ENCODE measurements around the gene SNCB. TPM values are rescaled to one million over a fixed set of nuclear protein-coding genes. Genes with fewer than 3 reads are reported as not detected.
A peak's percentile ranks its signal among the peaks of the same experiment; 100 is the strongest.

The SNCB gene
- total RNA-seq, 6 experiments from 2014 or later = not detected

- Histone ChIP-seq H3K36me3 (no peaks in the 10 kb centered on the region), H3K9me3 (no peaks in the 10 kb centered on the region), H3K27me3 (no peaks in the 10 kb centered on the region), H3K4me3 (no peak overlapping the region), H3K4me1 (peaks cover 0 to 10% (median 3%) of the 10 kb centered on the region in 4 donors), H3K27ac (no peak overlapping the region)
- intact Hi-C loops (cut with DNase I) = no loop called here
- no peak for ATAC-seq
- no peak for DNase-seq
- TF ChIP-seq POLR2A (IDR thresholded peaks at IDR 0.05) (no peak), CTCF (IDR thresholded peaks at IDR 0.05) (no peak)
- no CpG with 5 or more reads among the region's 9 CpGs for WGBS (ENCODE audit: insufficient coverage, low coverage, low lambda C conversion rate, missing lambda C conversion rate)
Measured at GRCh38 chr5:176644294-176644693, 14.0 kb upstream of the SNCB start.

GRCh38 chr5:176643491-176644219 lies 13.3 kb upstream of the SNCB start:
- 94% methylated on average over 3 of the region's 11 CpGs for WGBS (ENCODE audit: insufficient coverage, low coverage, low lambda C conversion rate, missing lambda C conversion rate)

GRCh38 chr5:176642675-176643490 lies 12.5 kb upstream of the SNCB start:
- Histone ChIP-seq H3K4me1 (peaks cover 0 to 4% (median 0%) of the 10 kb centered on the region in 4 donors), H3K4me3 (no peak overlapping the region), H3K9me3 (no peaks in the 10 kb centered on the region), H3K27ac (no peak overlapping the region), H3K27me3 (no peaks in the 10 kb centered on the region), H3K36me3 (no peaks in the 10 kb centered on the region)
- ATAC-seq (peak in 1 of 4 donors; percentile 19), DNase-seq (no peak)
- 0% methylated on average over 1 of the region's 15 CpGs for WGBS (ENCODE audit: insufficient coverage, low coverage, low lambda C conversion rate, missing lambda C conversion rate)
- intact Hi-C loops (cut with DNase I) = no loop called here
- TF ChIP-seq POLR2A (IDR thresholded peaks at IDR 0.05) (no peak), CTCF (IDR thresholded peaks at IDR 0.05) (no peak)

More at GRCh38 chr5:176643491-176644219, 13.3 kb upstream of the SNCB start:
- peaks cover 0 to 10% (median 3%) of the 10 kb centered on the region in 4 donors for H3K4me1 ChIP-seq
- H3K4me3 ChIP-seq = no peak overlapping the region
- DNase-seq (no peak), ATAC-seq (no peak)
- no peaks in the 10 kb centered on the region for H3K36me3 ChIP-seq
- H3K27me3 ChIP-seq = no peaks in the 10 kb centered on the region
- no peaks in the 10 kb centered on the region for H3K9me3 ChIP-seq
- no peak overlapping the region for H3K27ac ChIP-seq
- intact Hi-C loops (cut with DNase I) = no loop called here
- TF ChIP-seq POLR2A (IDR thresholded peaks at IDR 0.05) (no peak), CTCF (IDR thresholded peaks at IDR 0.05) (no peak)

GRCh38 chr5:176640616-176641015 lies 10.3 kb upstream of the SNCB start:
- no peak for TF ChIP-seq CTCF (IDR thresholded peaks at IDR 0.05)
- no peak for TF ChIP-seq POLR2A (IDR thresholded peaks at IDR 0.05)
- Histone ChIP-seq H3K27ac (no peak overlapping the region), H3K36me3 (no peaks in the 10 kb centered on the region), H3K4me1 (no peaks in the 10 kb centered on the region), H3K9me3 (no peaks in the 10 kb centered on the region), H3K4me3 (no peak overlapping the region), H3K27me3 (no peaks in the 10 kb centered on the region)
- WGBS (ENCODE audit: insufficient coverage, low coverage, low lambda C conversion rate, missing lambda C conversion rate) = 77% methylated on average over 4 of the region's 4 CpGs
- DNase-seq = no peak
- no peak for ATAC-seq
- intact Hi-C loops (cut with DNase I) = no loop called here

Data from right lobe of liver (tissue), 6 donors.